Measurements from ENCODE around the gene CELSR3.

DNA sequence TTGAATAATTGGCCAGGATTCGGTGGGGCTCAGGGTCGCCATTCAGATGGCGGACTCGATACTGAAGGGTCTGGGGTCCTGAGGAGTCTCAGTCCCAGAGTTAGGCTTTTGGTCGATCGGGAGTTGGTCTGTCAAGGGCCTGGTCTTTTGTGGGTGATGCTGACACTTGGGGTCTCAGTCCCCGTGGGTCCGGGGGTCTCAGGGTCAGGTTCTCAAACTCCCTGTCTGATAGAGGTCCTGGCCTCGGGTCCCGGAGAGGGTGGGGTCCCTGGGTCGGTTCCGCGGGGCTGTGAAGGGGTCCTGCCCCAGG, 22.6 kb upstream of the CELSR3 start:
- TF ChIP-seq, protein P1, sequence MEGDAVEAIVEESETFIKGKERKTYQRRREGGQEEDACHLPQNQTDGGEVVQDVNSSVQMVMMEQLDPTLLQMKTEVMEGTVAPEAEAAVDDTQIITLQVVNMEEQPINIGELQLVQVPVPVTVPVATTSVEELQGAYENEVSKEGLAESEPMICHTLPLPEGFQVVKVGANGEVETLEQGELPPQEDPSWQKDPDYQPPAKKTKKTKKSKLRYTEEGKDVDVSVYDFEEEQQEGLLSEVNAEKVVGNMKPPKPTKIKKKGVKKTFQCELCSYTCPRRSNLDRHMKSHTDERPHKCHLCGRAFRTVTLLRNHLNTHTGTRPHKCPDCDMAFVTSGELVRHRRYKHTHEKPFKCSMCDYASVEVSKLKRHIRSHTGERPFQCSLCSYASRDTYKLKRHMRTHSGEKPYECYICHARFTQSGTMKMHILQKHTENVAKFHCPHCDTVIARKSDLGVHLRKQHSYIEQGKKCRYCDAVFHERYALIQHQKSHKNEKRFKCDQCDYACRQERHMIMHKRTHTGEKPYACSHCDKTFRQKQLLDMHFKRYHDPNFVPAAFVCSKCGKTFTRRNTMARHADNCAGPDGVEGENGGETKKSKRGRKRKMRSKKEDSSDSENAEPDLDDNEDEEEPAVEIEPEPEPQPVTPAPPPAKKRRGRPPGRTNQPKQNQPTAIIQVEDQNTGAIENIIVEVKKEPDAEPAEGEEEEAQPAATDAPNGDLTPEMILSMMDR (IDR thresholded peaks at IDR 0.05; ENCODE audit: insufficient read depth, low read length), result no peak
- TF ChIP-seq, protein P2, sequence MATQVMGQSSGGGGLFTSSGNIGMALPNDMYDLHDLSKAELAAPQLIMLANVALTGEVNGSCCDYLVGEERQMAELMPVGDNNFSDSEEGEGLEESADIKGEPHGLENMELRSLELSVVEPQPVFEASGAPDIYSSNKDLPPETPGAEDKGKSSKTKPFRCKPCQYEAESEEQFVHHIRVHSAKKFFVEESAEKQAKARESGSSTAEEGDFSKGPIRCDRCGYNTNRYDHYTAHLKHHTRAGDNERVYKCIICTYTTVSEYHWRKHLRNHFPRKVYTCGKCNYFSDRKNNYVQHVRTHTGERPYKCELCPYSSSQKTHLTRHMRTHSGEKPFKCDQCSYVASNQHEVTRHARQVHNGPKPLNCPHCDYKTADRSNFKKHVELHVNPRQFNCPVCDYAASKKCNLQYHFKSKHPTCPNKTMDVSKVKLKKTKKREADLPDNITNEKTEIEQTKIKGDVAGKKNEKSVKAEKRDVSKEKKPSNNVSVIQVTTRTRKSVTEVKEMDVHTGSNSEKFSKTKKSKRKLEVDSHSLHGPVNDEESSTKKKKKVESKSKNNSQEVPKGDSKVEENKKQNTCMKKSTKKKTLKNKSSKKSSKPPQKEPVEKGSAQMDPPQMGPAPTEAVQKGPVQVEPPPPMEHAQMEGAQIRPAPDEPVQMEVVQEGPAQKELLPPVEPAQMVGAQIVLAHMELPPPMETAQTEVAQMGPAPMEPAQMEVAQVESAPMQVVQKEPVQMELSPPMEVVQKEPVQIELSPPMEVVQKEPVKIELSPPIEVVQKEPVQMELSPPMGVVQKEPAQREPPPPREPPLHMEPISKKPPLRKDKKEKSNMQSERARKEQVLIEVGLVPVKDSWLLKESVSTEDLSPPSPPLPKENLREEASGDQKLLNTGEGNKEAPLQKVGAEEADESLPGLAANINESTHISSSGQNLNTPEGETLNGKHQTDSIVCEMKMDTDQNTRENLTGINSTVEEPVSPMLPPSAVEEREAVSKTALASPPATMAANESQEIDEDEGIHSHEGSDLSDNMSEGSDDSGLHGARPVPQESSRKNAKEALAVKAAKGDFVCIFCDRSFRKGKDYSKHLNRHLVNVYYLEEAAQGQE (IDR thresholded peaks at IDR 0.05; ENCODE audit: insufficient replicate concordance, low read depth), result no peak

Data from HL-60 (cell line).